GM23338 (cell line): ENCODE results near the gene MFAP3L.

Source experiments
- CREB1 ChIP-seq: fragments of 250-450 bp; sonication (Bioruptor Pico); IDR thresholded peaks from 2 replicates; pipeline ENCODE4 v1.5.0; 2020; ENCODE audit warnings: low read depth, mild to moderate bottlenecking, moderate library complexity
- EZH2 ChIP-seq: fragments of 200-600 bp; sonication (generic); IDR thresholded peaks from one replicate; pipeline ENCODE4 v1.8.0; 2017; ENCODE audit warnings: antibody characterized with exemption, mild to moderate bottlenecking, low read depth; ENCODE audit not compliant: unreplicated experiment
- EZH2phosphoT487 ChIP-seq: fragments of 200-600 bp; sonication (generic); IDR thresholded peaks from one replicate; pipeline ENCODE4 v1.8.1; 2018; ENCODE audit warnings: antibody characterized with exemption; ENCODE audit not compliant: unreplicated experiment
- JUNB ChIP-seq: IDR thresholded peaks from one replicate; pipeline ENCODE4 v1.6.1; 2016; ENCODE audit warnings: antibody characterized with exemption; ENCODE audit not compliant: unreplicated experiment
- NANOG ChIP-seq: IDR thresholded peaks from 2 replicates; pipeline ENCODE4 v1.6.1; 2016; ENCODE audit warnings: antibody characterized with exemption, borderline replicate concordance
- POLR2AphosphoS5 ChIP-seq: IDR thresholded peaks from 2 replicates; pipeline ENCODE4 v1.6.1; 2016; ENCODE audit warnings: antibody characterized with exemption, low read depth
- STAT1 ChIP-seq: IDR thresholded peaks from one replicate; pipeline ENCODE4 v1.6.1; 2016; ENCODE audit warnings: antibody characterized with exemption; ENCODE audit not compliant: unreplicated experiment
- ZNF114 ChIP-seq: fragments of 250-450 bp; sonication (Bioruptor Pico); IDR thresholded peaks from 2 replicates; pipeline ENCODE4 v1.5.0; 2020; ENCODE audit warnings: mild to moderate bottlenecking, moderate library complexity
- ZNF331 ChIP-seq: fragments of 250-450 bp; sonication (Bioruptor Pico); IDR thresholded peaks from 2 replicates; pipeline ENCODE4 v1.5.0; 2020; ENCODE audit warnings: low read depth, mild to moderate bottlenecking, moderate library complexity
- TF ChIP-seq, protein P1 (sequence below), 2 experiments: fragments of 200-600 bp in 1 of 2; sonication (generic) in 1 of 2; conservative IDR thresholded peaks; 2 replicates each; pipeline versions ENCODE4 v1.5.1 to v1.6.1; 2016 to 2017; ENCODE audit warnings: antibody characterized with exemption in 2 of 2, low read depth in 2 of 2, mild to moderate bottlenecking in 2 of 2, moderate library complexity in 1 of 2
- TF ChIP-seq, protein P2 (sequence below): IDR thresholded peaks from one replicate; pipeline ENCODE4 v1.6.1; 2018; ENCODE audit warnings: antibody characterized with exemption; ENCODE audit not compliant: unreplicated experiment
- TF ChIP-seq, protein P3 (sequence below): IDR thresholded peaks from 2 replicates; pipeline ENCODE4 v1.6.1; 2016; ENCODE audit warnings: antibody characterized with exemption
- TF ChIP-seq, protein P4 (sequence below): fragments of 250-450 bp; sonication (Bioruptor Pico); IDR thresholded peaks from 2 replicates; pipeline ENCODE4 v1.5.0; 2020; ENCODE audit warnings: mild to moderate bottlenecking, moderate library complexity

DNA sequence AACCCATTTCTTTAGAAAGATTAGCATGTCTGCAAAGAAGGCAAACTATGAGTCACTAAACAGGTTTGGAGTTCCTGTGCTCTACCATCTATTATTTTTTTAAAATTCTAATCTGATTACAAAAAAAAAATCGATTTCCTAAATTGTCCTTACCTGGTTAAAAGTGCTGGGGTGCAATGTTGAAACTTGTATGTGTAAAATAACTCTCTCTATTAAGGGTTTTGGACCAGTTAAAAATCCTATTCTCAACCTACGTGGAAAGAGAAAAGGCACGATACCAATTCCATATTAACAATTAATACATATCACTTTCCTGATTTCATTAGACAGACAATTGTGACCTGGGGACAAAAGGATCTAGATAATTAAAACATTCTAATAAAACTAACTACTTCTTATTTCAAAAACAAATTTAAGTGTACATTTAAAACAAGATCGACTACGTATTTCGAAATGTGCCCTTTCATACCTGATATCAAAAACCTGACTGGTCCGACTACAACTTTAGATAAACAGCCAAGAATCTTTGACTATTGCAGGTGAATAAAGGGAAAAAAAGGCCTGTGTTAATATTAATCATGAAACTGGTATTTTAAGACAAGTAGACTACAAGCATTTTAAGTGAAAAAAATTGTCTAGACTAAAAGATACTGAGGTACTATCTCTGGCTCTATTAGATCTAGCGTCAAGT, 42.4 kb upstream of the MFAP3L start:
- TF ChIP-seq, protein P1, sequence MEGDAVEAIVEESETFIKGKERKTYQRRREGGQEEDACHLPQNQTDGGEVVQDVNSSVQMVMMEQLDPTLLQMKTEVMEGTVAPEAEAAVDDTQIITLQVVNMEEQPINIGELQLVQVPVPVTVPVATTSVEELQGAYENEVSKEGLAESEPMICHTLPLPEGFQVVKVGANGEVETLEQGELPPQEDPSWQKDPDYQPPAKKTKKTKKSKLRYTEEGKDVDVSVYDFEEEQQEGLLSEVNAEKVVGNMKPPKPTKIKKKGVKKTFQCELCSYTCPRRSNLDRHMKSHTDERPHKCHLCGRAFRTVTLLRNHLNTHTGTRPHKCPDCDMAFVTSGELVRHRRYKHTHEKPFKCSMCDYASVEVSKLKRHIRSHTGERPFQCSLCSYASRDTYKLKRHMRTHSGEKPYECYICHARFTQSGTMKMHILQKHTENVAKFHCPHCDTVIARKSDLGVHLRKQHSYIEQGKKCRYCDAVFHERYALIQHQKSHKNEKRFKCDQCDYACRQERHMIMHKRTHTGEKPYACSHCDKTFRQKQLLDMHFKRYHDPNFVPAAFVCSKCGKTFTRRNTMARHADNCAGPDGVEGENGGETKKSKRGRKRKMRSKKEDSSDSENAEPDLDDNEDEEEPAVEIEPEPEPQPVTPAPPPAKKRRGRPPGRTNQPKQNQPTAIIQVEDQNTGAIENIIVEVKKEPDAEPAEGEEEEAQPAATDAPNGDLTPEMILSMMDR (conservative IDR thresholded peaks at IDR 0.05; ENCODE audit: low read depth in 2 of 2): no peak
- TF ChIP-seq POLR2AphosphoS5: no peak
- no peak for TF ChIP-seq EZH2phosphoT487
- TF ChIP-seq EZH2: no peak
- TF ChIP-seq, protein P2, sequence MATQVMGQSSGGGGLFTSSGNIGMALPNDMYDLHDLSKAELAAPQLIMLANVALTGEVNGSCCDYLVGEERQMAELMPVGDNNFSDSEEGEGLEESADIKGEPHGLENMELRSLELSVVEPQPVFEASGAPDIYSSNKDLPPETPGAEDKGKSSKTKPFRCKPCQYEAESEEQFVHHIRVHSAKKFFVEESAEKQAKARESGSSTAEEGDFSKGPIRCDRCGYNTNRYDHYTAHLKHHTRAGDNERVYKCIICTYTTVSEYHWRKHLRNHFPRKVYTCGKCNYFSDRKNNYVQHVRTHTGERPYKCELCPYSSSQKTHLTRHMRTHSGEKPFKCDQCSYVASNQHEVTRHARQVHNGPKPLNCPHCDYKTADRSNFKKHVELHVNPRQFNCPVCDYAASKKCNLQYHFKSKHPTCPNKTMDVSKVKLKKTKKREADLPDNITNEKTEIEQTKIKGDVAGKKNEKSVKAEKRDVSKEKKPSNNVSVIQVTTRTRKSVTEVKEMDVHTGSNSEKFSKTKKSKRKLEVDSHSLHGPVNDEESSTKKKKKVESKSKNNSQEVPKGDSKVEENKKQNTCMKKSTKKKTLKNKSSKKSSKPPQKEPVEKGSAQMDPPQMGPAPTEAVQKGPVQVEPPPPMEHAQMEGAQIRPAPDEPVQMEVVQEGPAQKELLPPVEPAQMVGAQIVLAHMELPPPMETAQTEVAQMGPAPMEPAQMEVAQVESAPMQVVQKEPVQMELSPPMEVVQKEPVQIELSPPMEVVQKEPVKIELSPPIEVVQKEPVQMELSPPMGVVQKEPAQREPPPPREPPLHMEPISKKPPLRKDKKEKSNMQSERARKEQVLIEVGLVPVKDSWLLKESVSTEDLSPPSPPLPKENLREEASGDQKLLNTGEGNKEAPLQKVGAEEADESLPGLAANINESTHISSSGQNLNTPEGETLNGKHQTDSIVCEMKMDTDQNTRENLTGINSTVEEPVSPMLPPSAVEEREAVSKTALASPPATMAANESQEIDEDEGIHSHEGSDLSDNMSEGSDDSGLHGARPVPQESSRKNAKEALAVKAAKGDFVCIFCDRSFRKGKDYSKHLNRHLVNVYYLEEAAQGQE: no peak
- TF ChIP-seq CREB1 (CRISPR knock-in tag): no peak
- TF ChIP-seq, protein P3, sequence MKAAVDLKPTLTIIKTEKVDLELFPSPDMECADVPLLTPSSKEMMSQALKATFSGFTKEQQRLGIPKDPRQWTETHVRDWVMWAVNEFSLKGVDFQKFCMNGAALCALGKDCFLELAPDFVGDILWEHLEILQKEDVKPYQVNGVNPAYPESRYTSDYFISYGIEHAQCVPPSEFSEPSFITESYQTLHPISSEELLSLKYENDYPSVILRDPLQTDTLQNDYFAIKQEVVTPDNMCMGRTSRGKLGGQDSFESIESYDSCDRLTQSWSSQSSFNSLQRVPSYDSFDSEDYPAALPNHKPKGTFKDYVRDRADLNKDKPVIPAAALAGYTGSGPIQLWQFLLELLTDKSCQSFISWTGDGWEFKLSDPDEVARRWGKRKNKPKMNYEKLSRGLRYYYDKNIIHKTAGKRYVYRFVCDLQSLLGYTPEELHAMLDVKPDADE: no peak
- TF ChIP-seq JUNB: no peak
- no peak for TF ChIP-seq ZNF331 (CRISPR knock-in tag)
- no peak for TF ChIP-seq STAT1
- no peak for TF ChIP-seq NANOG
- TF ChIP-seq, protein P4, sequence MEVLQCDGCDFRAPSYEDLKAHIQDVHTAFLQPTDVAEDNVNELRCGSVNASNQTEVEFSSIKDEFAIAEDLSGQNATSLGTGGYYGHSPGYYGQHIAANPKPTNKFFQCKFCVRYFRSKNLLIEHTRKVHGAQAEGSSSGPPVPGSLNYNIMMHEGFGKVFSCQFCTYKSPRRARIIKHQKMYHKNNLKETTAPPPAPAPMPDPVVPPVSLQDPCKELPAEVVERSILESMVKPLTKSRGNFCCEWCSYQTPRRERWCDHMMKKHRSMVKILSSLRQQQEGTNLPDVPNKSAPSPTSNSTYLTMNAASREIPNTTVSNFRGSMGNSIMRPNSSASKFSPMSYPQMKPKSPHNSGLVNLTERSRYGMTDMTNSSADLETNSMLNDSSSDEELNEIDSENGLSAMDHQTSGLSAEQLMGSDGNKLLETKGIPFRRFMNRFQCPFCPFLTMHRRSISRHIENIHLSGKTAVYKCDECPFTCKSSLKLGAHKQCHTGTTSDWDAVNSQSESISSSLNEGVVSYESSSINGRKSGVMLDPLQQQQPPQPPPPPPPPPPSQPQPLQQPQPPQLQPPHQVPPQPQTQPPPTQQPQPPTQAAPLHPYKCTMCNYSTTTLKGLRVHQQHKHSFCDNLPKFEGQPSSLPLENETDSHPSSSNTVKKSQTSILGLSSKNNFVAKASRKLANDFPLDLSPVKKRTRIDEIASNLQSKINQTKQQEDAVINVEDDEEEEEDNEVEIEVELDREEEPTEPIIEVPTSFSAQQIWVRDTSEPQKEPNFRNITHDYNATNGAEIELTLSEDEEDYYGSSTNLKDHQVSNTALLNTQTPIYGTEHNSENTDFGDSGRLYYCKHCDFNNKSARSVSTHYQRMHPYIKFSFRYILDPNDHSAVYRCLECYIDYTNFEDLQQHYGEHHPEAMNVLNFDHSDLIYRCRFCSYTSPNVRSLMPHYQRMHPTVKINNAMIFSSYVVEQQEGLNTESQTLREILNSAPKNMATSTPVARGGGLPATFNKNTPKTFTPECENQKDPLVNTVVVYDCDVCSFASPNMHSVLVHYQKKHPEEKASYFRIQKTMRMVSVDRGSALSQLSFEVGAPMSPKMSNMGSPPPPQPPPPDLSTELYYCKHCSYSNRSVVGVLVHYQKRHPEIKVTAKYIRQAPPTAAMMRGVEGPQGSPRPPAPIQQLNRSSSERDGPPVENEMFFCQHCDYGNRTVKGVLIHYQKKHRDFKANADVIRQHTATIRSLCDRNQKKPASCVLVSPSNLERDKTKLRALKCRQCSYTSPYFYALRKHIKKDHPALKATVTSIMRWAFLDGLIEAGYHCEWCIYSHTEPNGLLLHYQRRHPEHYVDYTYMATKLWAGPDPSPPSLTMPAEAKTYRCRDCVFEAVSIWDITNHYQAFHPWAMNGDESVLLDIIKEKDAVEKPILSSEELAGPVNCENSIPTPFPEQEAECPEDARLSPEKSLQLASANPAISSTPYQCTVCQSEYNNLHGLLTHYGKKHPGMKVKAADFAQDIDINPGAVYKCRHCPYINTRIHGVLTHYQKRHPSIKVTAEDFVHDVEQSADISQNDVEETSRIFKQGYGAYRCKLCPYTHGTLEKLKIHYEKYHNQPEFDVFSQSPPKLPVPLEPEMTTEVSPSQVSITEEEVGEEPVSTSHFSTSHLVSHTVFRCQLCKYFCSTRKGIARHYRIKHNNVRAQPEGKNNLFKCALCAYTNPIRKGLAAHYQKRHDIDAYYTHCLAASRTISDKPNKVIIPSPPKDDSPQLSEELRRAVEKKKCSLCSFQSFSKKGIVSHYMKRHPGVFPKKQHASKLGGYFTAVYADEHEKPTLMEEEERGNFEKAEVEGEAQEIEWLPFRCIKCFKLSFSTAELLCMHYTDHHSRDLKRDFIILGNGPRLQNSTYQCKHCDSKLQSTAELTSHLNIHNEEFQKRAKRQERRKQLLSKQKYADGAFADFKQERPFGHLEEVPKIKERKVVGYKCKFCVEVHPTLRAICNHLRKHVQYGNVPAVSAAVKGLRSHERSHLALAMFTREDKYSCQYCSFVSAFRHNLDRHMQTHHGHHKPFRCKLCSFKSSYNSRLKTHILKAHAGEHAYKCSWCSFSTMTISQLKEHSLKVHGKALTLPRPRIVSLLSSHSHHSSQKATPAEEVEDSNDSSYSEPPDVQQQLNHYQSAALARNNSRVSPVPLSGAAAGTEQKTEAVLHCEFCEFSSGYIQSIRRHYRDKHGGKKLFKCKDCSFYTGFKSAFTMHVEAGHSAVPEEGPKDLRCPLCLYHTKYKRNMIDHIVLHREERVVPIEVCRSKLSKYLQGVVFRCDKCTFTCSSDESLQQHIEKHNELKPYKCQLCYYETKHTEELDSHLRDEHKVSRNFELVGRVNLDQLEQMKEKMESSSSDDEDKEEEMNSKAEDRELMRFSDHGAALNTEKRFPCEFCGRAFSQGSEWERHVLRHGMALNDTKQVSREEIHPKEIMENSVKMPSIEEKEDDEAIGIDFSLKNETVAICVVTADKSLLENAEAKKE (CRISPR knock-in tag): no peak
- no peak for TF ChIP-seq ZNF114
